PC-3 (cell line): ENCODE results near the gene ARHGEF26. TPM values are rescaled to one million over a fixed set of nuclear protein-coding genes. Genes with fewer than 3 reads are reported as not detected.

Experiments
- ATAC-seq: fragments of 200-7000 bp; cut with Tn5 transposase; 2 replicates; pipeline ENCODE4 v1.9.1; 2020; ENCODE audit warnings: mild to moderate bottlenecking, moderate library complexity
- BruUV-seq: library from RNA; stranded (reverse); fragments of 400-500 nt; replicated peaks from 2 replicates; lab custom pipeline; 2021; lab: Mats Ljungman, UMichigan
- CTCF ChIA-PET: fragments of 300-600 bp; sonication (Branson Sonifier 250); formaldehyde crosslinking; loops from one replicate; lab custom pipeline; 2022; ENCODE audit warnings: antibody characterized with exemption; lab: Charles Lee
- POLR2A ChIA-PET: fragments of 300-600 bp; sonication (Branson Sonifier 250); formaldehyde crosslinking; loops from one replicate; lab custom pipeline; 2022; ENCODE audit warnings: antibody characterized with exemption; ENCODE audit not compliant: unreplicated experiment; lab: Charles Lee
- DNase-seq: peaks from one replicate; pipeline ENCODE4 v3.0.0-alpha.2; 2015
- H2AFZ ChIP-seq: fragments of 300-600 bp; sonication (generic); 2 replicates; pipeline ENCODE4 v1.6.0; 2016; ENCODE audit warnings: antibody characterized with exemption, low read length
- H3F3A ChIP-seq: fragments of 300-600 bp; sonication (generic); one replicate; pipeline ENCODE4 v1.6.0; 2017; ENCODE audit warnings: antibody characterized with exemption, low read length, control low read depth, mild to moderate bottlenecking; ENCODE audit not compliant: unreplicated experiment
- H3K27ac ChIP-seq: fragments of 300-600 bp; sonication (generic); 2 replicates; pipeline ENCODE4 v1.5.1; 2016; ENCODE audit warnings: mild to moderate bottlenecking, low read length
- H3K27me3 ChIP-seq: fragments of 300-600 bp; sonication (generic); 2 replicates; pipeline ENCODE4 v1.6.1; 2016; ENCODE audit warnings: low read length, mixed read lengths
- H3K36me3 ChIP-seq: fragments of 300-600 bp; sonication (generic); 2 replicates; pipeline ENCODE4 v1.6.1; 2016; ENCODE audit warnings: low read depth, mixed run types, low read length, mixed read lengths
- H3K4me1 ChIP-seq: fragments of 300-600 bp; sonication (generic); 2 replicates; pipeline ENCODE4 v1.5.1; 2016; ENCODE audit warnings: low read length; ENCODE audit not compliant: insufficient read depth
- H3K4me2 ChIP-seq: fragments of 300-600 bp; sonication (generic); 2 replicates; pipeline ENCODE4 v1.6.0; 2016; ENCODE audit warnings: low read length
- H3K4me3 ChIP-seq: fragments of 300-600 bp; sonication (generic); 2 replicates; pipeline ENCODE4 v1.5.1; 2016; ENCODE audit warnings: mild to moderate bottlenecking, low read length, mixed read lengths
- H3K79me2 ChIP-seq: fragments of 300-600 bp; sonication (generic); 2 replicates; pipeline ENCODE4 v1.6.1; 2017; ENCODE audit warnings: low read length, mixed read lengths
- H3K9ac ChIP-seq: fragments of 300-600 bp; sonication (generic); 2 replicates; pipeline ENCODE4 v1.6.0; 2016; ENCODE audit warnings: mild to moderate bottlenecking, low read length
- H3K9me2 ChIP-seq: fragments of 300-600 bp; sonication (generic); replicated peaks from 2 replicates; pipeline ENCODE4 v1.6.1; 2016; ENCODE audit warnings: mixed run types, low read length, mixed read lengths
- H3K9me3 ChIP-seq: fragments of 300-600 bp; sonication (generic); 2 replicates; pipeline ENCODE4 v1.6.1; 2016; ENCODE audit warnings: low read length, mixed read lengths
- H4K20me1 ChIP-seq: fragments of 300-600 bp; sonication (generic); 2 replicates; pipeline ENCODE4 v1.6.1; 2016; ENCODE audit warnings: low read length, mixed read lengths
- CTCF ChIP-seq: fragments of 300-600 bp; sonication (generic); conservative IDR thresholded peaks from 2 replicates; pipeline ENCODE4 v1.5.1; 2017; ENCODE audit warnings: antibody characterized with exemption, low read depth, mild to moderate bottlenecking, low read length
- EZH2 ChIP-seq: fragments of 300-600 bp; sonication (generic); IDR thresholded peaks from one replicate; pipeline ENCODE4 v1.6.1; 2017; ENCODE audit warnings: antibody characterized with exemption, mild to moderate bottlenecking, low read length; ENCODE audit not compliant: unreplicated experiment
- EZH2phosphoT487 ChIP-seq: fragments of 300-600 bp; sonication (generic); IDR thresholded peaks from 2 replicates; pipeline ENCODE4 v1.6.1; 2018; ENCODE audit warnings: mild to moderate bottlenecking, antibody characterized with exemption, low read length, borderline replicate concordance
- intact Hi-C: fragments of 100-400 bp; cut with micrococcal nuclease; formaldehyde crosslinking; loops from 2 replicates; pipeline ENCODE4 v1.9.0; 2023
- total RNA-seq: library from RNA; depleted of rRNA; stranded (reverse); fragments of >200 nt; gene quantifications from 2 replicates; pipeline ENCODE4 v1.2.3, GENCODE V29; 2014

ARHGEF26 gene
- total RNA-seq, 1 experiment from 2014 or later: 5.0 TPM

GRCh38 chr3:154164387-154164786 lies 43.2 kb downstream of the ARHGEF26 start:
- Histone ChIP-seq H3K36me3 (no peaks in the 10 kb centered on the region), H3K4me2 (no peak overlapping the region), H3F3A (no peaks in the 10 kb centered on the region), H3K4me1 (no peaks in the 10 kb centered on the region), H4K20me1 (no peaks in the 10 kb centered on the region), H3K9ac (no peak overlapping the region), H3K79me2 (no peaks in the 10 kb centered on the region), H3K9me3 (no peaks in the 10 kb centered on the region), H2AFZ (no peak overlapping the region), H3K27ac (no peak overlapping the region), H3K27me3 (no peaks in the 10 kb centered on the region), H3K9me2 (no peaks in the 10 kb centered on the region), H3K4me3 (no peak overlapping the region)
- no peak for ATAC-seq
- ChIA-PET CTCF (no interaction called here), POLR2A (no interaction called here)
- intact Hi-C loops: no loop called here
- no peak for DNase-seq
- TF ChIP-seq EZH2phosphoT487 (no peak), CTCF (no peak), EZH2 (no peak)
- no TSS peak for BruUV-seq

GRCh38 chr3:154168998-154169795 lies 48.0 kb downstream of the ARHGEF26 start:
- TF ChIP-seq CTCF: no peak
- TF ChIP-seq EZH2: no peak
- no peak for TF ChIP-seq EZH2phosphoT487
- no peak overlapping the region for H3K9ac ChIP-seq
- no peak overlapping the region for H3K4me2 ChIP-seq
- no peak overlapping the region for H2AFZ ChIP-seq
- no peaks in the 10 kb centered on the region for H3K4me1 ChIP-seq
- H3K36me3 ChIP-seq: no peaks in the 10 kb centered on the region
- DNase-seq: no peak
- H3K9me2 ChIP-seq: no peaks in the 10 kb centered on the region
- H3K27me3 ChIP-seq: no peaks in the 10 kb centered on the region
- H3K4me3 ChIP-seq: no peak overlapping the region
- no TSS peak for BruUV-seq
- intact Hi-C loops: no loop called here
- H3K27ac ChIP-seq: no peak overlapping the region
- CTCF ChIA-PET: no interaction called here
- POLR2A ChIA-PET: interaction anchor here (0.6 kb wide), 1 partner anchor 61 kb away, joined by 4 read pairs; no protein-coding TSS in a partner anchor
- H4K20me1 ChIP-seq: no peaks in the 10 kb centered on the region
- no peaks in the 10 kb centered on the region for H3F3A ChIP-seq
- H3K79me2 ChIP-seq: no peaks in the 10 kb centered on the region
- ATAC-seq: no peak
- no peaks in the 10 kb centered on the region for H3K9me3 ChIP-seq

GRCh38 chr3:154169796-154170110 lies 48.6 kb downstream of the ARHGEF26 start:
- Histone ChIP-seq H3K4me2 (no peak overlapping the region), H3K27me3 (no peaks in the 10 kb centered on the region), H3K4me1 (no peaks in the 10 kb centered on the region), H3K9me3 (no peaks in the 10 kb centered on the region), H3K9me2 (no peaks in the 10 kb centered on the region), H3K9ac (no peak overlapping the region), H3F3A (no peaks in the 10 kb centered on the region), H2AFZ (no peak overlapping the region), H3K4me3 (no peak overlapping the region), H3K79me2 (no peaks in the 10 kb centered on the region), H3K36me3 (no peaks in the 10 kb centered on the region), H4K20me1 (no peaks in the 10 kb centered on the region), H3K27ac (no peak overlapping the region)
- TF ChIP-seq EZH2phosphoT487 (no peak), EZH2 (no peak), CTCF (no peak)
- ChIA-PET CTCF (no interaction called here), POLR2A (interaction anchor here (0.6 kb wide), 1 partner anchor 60 kb away, joined by 4 read pairs; no protein-coding TSS in a partner anchor)
- intact Hi-C loops: no loop called here
- DNase-seq (no peak), ATAC-seq (no peak)
- no TSS peak for BruUV-seq
